Panc1 (cell line): ENCODE measurements around the gene PSMD3. TPM values are rescaled to one million over a fixed set of nuclear protein-coding genes. Genes with fewer than 3 reads are reported as not detected.

Experiments
- ATAC-seq: fragments of 200-7000 bp; cut with Tn5 transposase; 2 replicates; pipeline ENCODE4 v1.9.1; 2020; ENCODE audit warnings: mild to moderate bottlenecking, moderate library complexity
- BruUV-seq: library from RNA; stranded (reverse); fragments of 400-500 nt; replicated peaks from 2 replicates; lab custom pipeline; 2021; lab: Mats Ljungman, UMichigan
- CTCF ChIA-PET: fragments of 300-600 bp; sonication (Branson Sonifier 250); formaldehyde crosslinking; loops from one replicate; lab custom pipeline; 2022; ENCODE audit warnings: antibody characterized with exemption; lab: Charles Lee
- POLR2A ChIA-PET: fragments of 300-600 bp; sonication (Branson Sonifier 250); formaldehyde crosslinking; loops from one replicate; lab custom pipeline; 2022; ENCODE audit warnings: antibody characterized with exemption; lab: Charles Lee
- DNase-seq: peaks from one replicate; pipeline ENCODE4 v3.0.0-alpha.2; 2010; ENCODE audit warnings: low read depth, low spot score
- H3K27ac ChIP-seq: 2 replicates; pipeline ENCODE4 v1.5.1; 2011; ENCODE audit warnings: mild to moderate bottlenecking, low read length, inconsistent platforms
- H3K27me3 ChIP-seq: fragments of 200-500 bp; sonication (Bioruptor generic); 2 replicates; pipeline ENCODE4 v1.6.0; 2014; ENCODE audit warnings: low read length, inconsistent platforms; ENCODE audit not compliant: control insufficient read depth, insufficient read depth
- H3K36me3 ChIP-seq: fragments of 200-500 bp; sonication (Bioruptor generic); 2 replicates; pipeline ENCODE4 v1.5.1; 2014; ENCODE audit warnings: inconsistent platforms, mild to moderate bottlenecking, low read length, moderate library complexity; ENCODE audit not compliant: control insufficient read depth, insufficient read depth
- H3K4me1 ChIP-seq: 2 replicates; pipeline ENCODE4 v1.5.1; 2011; ENCODE audit warnings: inconsistent platforms, mild to moderate bottlenecking, low read length, moderate library complexity; ENCODE audit not compliant: control insufficient read depth, insufficient read depth
- H3K4me3 ChIP-seq, 2 experiments: 2 replicates each; pipeline ENCODE4 v1.5.1; 2011 to 2012; ENCODE audit warnings: low read depth in 2 of 2, low read length in 2 of 2, mild to moderate bottlenecking in 2 of 2, inconsistent platforms in 1 of 2, moderate library complexity in 1 of 2
- H3K9me3 ChIP-seq: fragments of 200-500 bp; sonication (Bioruptor generic); 2 replicates; pipeline ENCODE4 v1.5.1; 2014; ENCODE audit warnings: low read depth, mild to moderate bottlenecking, inconsistent platforms, low read length, moderate library complexity; ENCODE audit not compliant: control insufficient read depth, insufficient read depth
- POLR2AphosphoS5 ChIP-seq: IDR thresholded peaks from 2 replicates; pipeline ENCODE4 v1.6.1; 2012; ENCODE audit warnings: mild to moderate bottlenecking, low read depth, low read length, moderate library complexity
- SIN3A ChIP-seq: IDR thresholded peaks from 2 replicates; pipeline ENCODE4 v1.6.1; 2012; ENCODE audit warnings: low read depth, mild to moderate bottlenecking, low read length, moderate library complexity, borderline replicate concordance; ENCODE audit not compliant: insufficient read depth
- TCF7L2 ChIP-seq: IDR thresholded peaks from 2 replicates; pipeline ENCODE4 v1.6.1; 2011; ENCODE audit warnings: mild to moderate bottlenecking, low read depth, low read length, inconsistent platforms
- in situ Hi-C: cut with HindIII; loops from 2 replicates; pipeline ENCODE4 v1.10.0; 2016; ENCODE audit warnings: low sequenced_read_pairs, low pct_unique_long_range_greater_than_20kb
- intact Hi-C: fragments of 100-400 bp; cut with micrococcal nuclease; formaldehyde crosslinking; loops from one replicate; pipeline ENCODE4 v1.10.0; 2022; ENCODE audit not compliant: unreplicated experiment
- total RNA-seq: library from RNA; stranded (reverse); gene quantifications from one replicate; pipeline ENCODE4 v1.2.1, GENCODE V29; 2021; ENCODE audit not compliant: unreplicated experiment
- TF ChIP-seq, protein P1 (sequence below), 2 experiments: IDR thresholded peaks; 2 replicates each; pipeline ENCODE4 v1.6.1; 2011 to 2012; ENCODE audit warnings: low read depth in 2 of 2, control low read depth in 1 of 2, low read length in 1 of 2, mild to moderate bottlenecking in 1 of 2, moderate library complexity in 1 of 2; ENCODE audit not compliant: insufficient read depth in 1 of 2
- TF ChIP-seq, protein P2 (sequence below): fragments of 450-650 bp; IDR thresholded peaks from 2 replicates; pipeline ENCODE4 v1.5.1; 2017; ENCODE audit warnings: mild to moderate bottlenecking

PSMD3 gene
- total RNA-seq, 1 experiment from 2014 or later = 175 TPM

DNA sequence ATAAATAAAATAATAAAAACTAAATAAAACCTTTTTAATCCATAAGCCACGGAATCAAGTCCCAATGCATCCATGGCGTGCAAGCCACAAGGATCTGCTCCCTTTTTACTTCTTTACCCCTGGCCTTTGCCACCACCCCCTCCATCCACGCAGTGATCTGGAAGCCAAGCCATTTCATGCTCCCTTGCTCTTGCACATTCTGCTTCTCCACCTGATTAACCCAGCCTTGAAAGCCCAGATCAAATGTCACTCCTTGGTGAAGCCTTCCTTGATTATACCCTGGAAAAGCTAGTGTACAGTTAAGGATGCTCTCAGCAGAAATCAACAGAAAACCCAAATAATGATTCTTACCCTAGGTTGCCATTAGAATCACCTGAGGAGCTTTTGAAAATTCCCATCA lies 43.2 kb upstream of the PSMD3 start:
- Histone ChIP-seq H3K9me3 (no peaks in the 10 kb centered on the region), H3K36me3 (no peaks in the 10 kb centered on the region), H3K27ac (no peak overlapping the region), H3K4me1 (no peaks in the 10 kb centered on the region), H3K27me3 (no peaks in the 10 kb centered on the region), H3K4me3 (no peak overlapping the region)
- in situ Hi-C loops (no loop called here), intact Hi-C loops (no loop called here)
- DNase-seq (no peak), ATAC-seq (no peak)
- no TSS peak for BruUV-seq
- ChIA-PET CTCF (interaction anchor here (0.6 kb wide), 1 partner anchor 13 kb away, joined by 3 read pairs; no protein-coding TSS in a partner anchor), POLR2A (no interaction called here)
- TF ChIP-seq POLR2AphosphoS5 (no peak), TCF7L2 (no peak), SIN3A (no peak)
- TF ChIP-seq, protein P1, sequence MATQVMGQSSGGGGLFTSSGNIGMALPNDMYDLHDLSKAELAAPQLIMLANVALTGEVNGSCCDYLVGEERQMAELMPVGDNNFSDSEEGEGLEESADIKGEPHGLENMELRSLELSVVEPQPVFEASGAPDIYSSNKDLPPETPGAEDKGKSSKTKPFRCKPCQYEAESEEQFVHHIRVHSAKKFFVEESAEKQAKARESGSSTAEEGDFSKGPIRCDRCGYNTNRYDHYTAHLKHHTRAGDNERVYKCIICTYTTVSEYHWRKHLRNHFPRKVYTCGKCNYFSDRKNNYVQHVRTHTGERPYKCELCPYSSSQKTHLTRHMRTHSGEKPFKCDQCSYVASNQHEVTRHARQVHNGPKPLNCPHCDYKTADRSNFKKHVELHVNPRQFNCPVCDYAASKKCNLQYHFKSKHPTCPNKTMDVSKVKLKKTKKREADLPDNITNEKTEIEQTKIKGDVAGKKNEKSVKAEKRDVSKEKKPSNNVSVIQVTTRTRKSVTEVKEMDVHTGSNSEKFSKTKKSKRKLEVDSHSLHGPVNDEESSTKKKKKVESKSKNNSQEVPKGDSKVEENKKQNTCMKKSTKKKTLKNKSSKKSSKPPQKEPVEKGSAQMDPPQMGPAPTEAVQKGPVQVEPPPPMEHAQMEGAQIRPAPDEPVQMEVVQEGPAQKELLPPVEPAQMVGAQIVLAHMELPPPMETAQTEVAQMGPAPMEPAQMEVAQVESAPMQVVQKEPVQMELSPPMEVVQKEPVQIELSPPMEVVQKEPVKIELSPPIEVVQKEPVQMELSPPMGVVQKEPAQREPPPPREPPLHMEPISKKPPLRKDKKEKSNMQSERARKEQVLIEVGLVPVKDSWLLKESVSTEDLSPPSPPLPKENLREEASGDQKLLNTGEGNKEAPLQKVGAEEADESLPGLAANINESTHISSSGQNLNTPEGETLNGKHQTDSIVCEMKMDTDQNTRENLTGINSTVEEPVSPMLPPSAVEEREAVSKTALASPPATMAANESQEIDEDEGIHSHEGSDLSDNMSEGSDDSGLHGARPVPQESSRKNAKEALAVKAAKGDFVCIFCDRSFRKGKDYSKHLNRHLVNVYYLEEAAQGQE (IDR thresholded peaks at IDR 0.05; ENCODE audit: insufficient read depth in 1 of 2, low read depth in 2 of 2, low read length in 1 of 2) = no peak
- TF ChIP-seq, protein P2, sequence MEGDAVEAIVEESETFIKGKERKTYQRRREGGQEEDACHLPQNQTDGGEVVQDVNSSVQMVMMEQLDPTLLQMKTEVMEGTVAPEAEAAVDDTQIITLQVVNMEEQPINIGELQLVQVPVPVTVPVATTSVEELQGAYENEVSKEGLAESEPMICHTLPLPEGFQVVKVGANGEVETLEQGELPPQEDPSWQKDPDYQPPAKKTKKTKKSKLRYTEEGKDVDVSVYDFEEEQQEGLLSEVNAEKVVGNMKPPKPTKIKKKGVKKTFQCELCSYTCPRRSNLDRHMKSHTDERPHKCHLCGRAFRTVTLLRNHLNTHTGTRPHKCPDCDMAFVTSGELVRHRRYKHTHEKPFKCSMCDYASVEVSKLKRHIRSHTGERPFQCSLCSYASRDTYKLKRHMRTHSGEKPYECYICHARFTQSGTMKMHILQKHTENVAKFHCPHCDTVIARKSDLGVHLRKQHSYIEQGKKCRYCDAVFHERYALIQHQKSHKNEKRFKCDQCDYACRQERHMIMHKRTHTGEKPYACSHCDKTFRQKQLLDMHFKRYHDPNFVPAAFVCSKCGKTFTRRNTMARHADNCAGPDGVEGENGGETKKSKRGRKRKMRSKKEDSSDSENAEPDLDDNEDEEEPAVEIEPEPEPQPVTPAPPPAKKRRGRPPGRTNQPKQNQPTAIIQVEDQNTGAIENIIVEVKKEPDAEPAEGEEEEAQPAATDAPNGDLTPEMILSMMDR = no peak

DNA sequence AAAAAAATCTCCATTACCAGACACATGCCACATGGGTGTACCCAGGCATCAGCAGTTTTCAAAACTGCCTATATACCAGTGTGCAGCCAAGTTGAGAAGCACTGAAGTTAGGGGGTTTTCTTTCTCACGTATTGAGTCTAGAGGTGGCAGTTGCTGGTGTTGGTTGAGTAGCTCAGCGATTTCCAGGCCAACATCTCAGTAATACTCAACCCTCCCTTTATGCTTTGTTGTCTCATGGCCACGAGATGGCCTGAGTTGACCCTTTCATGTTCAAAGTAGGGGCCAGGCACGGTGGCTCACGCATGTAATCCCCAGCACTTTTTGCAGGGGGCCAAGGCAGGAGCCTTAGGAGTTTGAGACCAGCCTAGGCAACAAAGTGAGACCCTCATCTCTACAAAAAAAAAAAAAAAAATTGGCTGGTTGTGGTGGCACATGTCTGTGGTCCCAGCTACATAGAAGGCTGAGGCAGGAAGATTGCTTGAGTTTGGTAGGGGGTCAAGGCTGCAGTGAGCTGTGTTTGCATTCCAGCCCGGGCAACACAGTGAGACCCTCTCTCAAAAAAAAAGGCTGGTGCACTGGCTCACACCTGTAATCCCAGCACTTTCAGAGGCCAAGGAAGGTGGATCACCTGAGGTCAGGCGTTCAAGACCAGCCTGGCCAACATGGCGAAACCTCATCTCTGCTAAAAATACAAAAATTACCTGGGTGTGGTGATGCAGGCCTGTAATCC lies 42.3 kb upstream of the PSMD3 start:
- ATAC-seq = no peak
- no TSS peak for BruUV-seq
- Histone ChIP-seq H3K27ac (no peak overlapping the region), H3K27me3 (no peaks in the 10 kb centered on the region), H3K4me3 (no peak overlapping the region), H3K9me3 (no peaks in the 10 kb centered on the region), H3K36me3 (no peaks in the 10 kb centered on the region), H3K4me1 (no peaks in the 10 kb centered on the region)
- DNase-seq = no peak
- intact Hi-C loops (no loop called here), in situ Hi-C loops (no loop called here)
- TF ChIP-seq POLR2AphosphoS5 = no peak
- no peak for TF ChIP-seq TCF7L2
- TF ChIP-seq, protein P1 (IDR thresholded peaks at IDR 0.05; ENCODE audit: insufficient read depth in 1 of 2, low read depth in 2 of 2, low read length in 1 of 2) = no peak
- TF ChIP-seq SIN3A = no peak
- TF ChIP-seq, protein P2 = no peak
- CTCF ChIA-PET = interaction anchor here (0.6 kb wide), 2 partner anchors 14 to 126 kb away, joined by 3 read pairs; no protein-coding TSS in a partner anchor
- POLR2A ChIA-PET = no interaction called here
